Endometrial microvascular endothelial cells (primary cell): ENCODE data around the gene BAG1. TPM values are rescaled to one million over a fixed set of nuclear protein-coding genes. Genes with fewer than 3 reads are reported as not detected.

Source experiments
- in situ Hi-C: cut with HindIII; loops from 2 replicates; pipeline ENCODE4 v1.10.0; 2017; ENCODE audit warnings: low sequenced_read_pairs, low pct_unique_long_range_greater_than_20kb; ENCODE audit errors: inconsistent ontology term
- total RNA-seq: library from RNA; depleted of rRNA; stranded (reverse); fragments of >200 nt; gene quantifications from one replicate; pipeline ENCODE4 v1.2.3, GENCODE V29; 2015; ENCODE audit errors: inconsistent ontology term

Gene BAG1
- total RNA-seq, 1 donor from 2014 or later, result 41.4 TPM

GRCh38 chr9:33227741-33228140, 36.8 kb downstream of the BAG1 start:
- in situ Hi-C loops, result loop anchor here (10.0 kb wide), 1 partner anchor 153 kb away; the partner anchor contains the start of gene SMU1

GRCh38 chr9:33227008-33227398, 37.5 kb downstream of the BAG1 start:
- in situ Hi-C loops, result loop anchor here (10.0 kb wide), 1 partner anchor 152 kb away; the partner anchor contains the start of gene SMU1

GRCh38 chr9:33225319-33226147, 39.0 kb downstream of the BAG1 start:
- in situ Hi-C loops, result loop anchor here (10.0 kb wide), 1 partner anchor 151 kb away; the partner anchor contains the start of gene SMU1

GRCh38 chr9:33223696-33224095, 40.8 kb downstream of the BAG1 start:
- in situ Hi-C loops, result loop anchor here (10.0 kb wide), 1 partner anchor 149 kb away; the partner anchor contains the start of gene SMU1

GRCh38 chr9:33222031-33222430, 42.5 kb downstream of the BAG1 start:
- in situ Hi-C loops, result loop anchor here (10.0 kb wide), 1 partner anchor 147 kb away; the partner anchor contains the start of gene SMU1

GRCh38 chr9:33221568-33221884, 43.0 kb downstream of the BAG1 start:
- in situ Hi-C loops, result loop anchor here (10.0 kb wide), 1 partner anchor 147 kb away; the partner anchor contains the start of gene SMU1

GRCh38 chr9:33220681-33221567, 43.6 kb downstream of the BAG1 start:
- in situ Hi-C loops, result loop anchor here (10.0 kb wide), 1 partner anchor 146 kb away; the partner anchor contains the start of gene SMU1

- in situ Hi-C loops, result no loop called here
Measured at GRCh38 chr9:33211695-33212393, 52.7 kb downstream of the BAG1 start.

GRCh38 chr9:33210006-33210715, 54.3 kb downstream of the BAG1 start:
- in situ Hi-C loops, result no loop called here

GRCh38 chr9:33209394-33209793, 55.1 kb downstream of the BAG1 start:
- in situ Hi-C loops, result no loop called here

- in situ Hi-C loops, result no loop called here
Measured at GRCh38 chr9:33202552-33203201, 61.8 kb downstream of the BAG1 start.

Other genes with a start within 250 kb of the BAG1 start
- 207 TPM for gene DNAJA1, start 239.4 kb downstream of the BAG1 start, total RNA-seq
- gene SMU1, start 188.0 kb downstream of the BAG1 start, total RNA-seq, result 21.9 TPM
- 27.0 TPM for gene B4GALT1, start 97.4 kb downstream of the BAG1 start, total RNA-seq
- not detected for gene SPINK4, start 24.5 kb downstream of the BAG1 start, total RNA-seq
- gene CHMP5, start 341 bp upstream of the BAG1 start, total RNA-seq, result 69.4 TPM
- gene NFX1, start 25.8 kb upstream of the BAG1 start, total RNA-seq, result 24.3 TPM
- gene AQP7, start 137.9 kb upstream of the BAG1 start, total RNA-seq, result not detected
- 1.1 TPM for gene AQP3, start 182.9 kb upstream of the BAG1 start, total RNA-seq
- gene NOL6, start 209.2 kb upstream of the BAG1 start, total RNA-seq, result 47.6 TPM